NOMO-1 (cell line): Measurements from ENCODE around the gene GRIN2A.

Source experiments
- DNase-seq, 2 experiments: peaks; one replicate each; lab custom pipeline; 2025; ENCODE audit not compliant: unreplicated experiment in 2 of 2; lab: John Stamatoyannopoulos, UW

Gene GRIN2A

DNA sequence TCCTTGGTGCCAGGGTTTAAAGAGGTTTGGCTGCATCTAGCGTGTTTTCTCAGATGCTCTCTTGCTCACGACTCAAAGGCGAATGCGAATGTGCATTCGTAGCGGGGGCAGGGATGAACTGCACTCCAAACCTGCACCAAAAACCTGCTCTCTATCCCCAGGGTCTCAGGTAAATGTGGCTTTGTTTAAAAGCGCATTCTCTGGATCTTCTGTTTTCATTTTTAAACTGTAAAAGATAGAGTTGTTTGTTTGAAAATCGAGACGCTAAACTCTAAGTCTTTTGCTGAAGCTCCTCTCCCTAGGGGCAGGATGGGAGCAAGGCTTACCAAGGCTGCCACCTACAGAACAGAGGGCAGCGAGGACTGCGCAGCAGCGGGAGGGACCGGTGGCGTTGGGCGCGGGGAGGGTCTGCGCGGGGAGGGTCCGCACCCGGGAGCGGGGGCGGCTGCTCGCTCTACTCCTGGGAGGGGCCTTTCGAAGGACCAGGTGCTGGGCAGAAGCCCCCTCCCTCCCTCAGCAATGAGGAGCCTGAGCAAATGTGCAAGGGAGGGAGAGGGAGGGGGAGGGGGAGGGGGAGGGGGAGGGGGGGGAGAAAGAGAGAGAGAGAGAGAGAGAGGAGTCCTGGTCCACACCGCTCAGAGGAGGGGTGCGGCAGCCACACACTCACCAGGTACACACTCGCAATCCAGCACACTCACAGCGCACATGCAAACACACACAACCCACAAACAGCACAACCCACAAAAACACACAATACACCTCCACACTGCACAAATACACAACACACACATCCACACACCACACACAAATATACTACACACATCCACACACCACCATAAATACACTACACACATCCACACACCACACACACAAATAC is 142.8 kb downstream of the GRIN2A start:
- no peak for DNase-seq

DNA sequence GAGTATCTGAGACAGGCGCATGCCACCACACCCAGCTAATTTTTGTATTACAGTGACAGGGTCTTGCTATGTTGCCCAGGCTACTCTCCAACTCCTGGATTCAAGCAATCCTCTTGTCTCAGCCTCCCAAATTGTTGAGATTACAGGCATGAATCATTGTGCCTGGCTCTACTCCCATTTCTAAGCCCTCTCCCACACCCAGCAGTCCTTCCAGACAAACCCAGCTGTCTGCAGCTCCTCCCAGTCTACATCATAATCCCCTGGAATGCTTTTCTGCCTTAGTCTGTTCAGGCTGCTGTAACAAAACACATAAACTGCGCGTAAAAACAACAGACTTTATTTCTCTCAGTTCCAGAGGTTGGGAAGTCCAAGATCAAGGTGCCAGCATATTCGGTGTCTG is 144.5 kb downstream of the GRIN2A start:
- no peak for DNase-seq

DNA sequence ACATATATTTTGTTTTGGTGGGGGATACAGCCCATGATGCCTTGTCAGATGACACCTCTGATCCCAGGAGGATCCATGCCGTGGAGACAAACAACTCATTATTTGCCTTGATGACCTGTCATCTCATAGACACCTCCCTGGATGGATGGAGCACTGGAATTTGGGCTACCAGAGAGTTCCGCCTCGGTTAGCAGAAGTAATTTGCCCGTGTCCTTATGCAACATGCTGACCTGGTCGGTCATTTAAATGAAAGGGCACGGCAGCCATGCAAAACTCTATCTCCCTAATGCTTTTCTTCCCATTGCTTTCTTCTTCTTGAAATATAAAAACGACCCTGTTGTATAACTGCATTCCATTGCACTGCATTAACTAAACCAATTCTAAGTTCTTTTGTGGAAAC is 145.3 kb downstream of the GRIN2A start:
- DNase-seq = no peak

DNA sequence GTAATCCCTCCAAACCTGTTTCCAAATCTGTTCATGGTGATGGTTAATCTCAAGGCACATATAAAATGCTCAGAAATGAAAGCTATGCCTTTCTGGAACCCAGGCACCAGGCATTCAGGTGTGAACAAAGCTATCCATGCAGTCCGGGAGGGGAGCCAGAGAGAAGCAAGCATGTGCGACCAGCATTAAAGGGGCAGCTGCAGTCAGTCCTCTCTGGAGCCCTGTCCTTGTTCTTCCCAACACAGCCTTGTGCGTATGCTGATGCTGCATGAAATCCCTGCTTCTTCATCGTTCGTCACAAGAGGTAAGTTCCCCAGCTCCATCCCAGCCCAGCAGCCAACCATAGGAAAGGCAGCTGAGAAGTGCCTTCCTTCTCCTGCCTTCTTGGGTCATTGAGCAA is 148.7 kb downstream of the GRIN2A start:
- no peak for DNase-seq

DNA sequence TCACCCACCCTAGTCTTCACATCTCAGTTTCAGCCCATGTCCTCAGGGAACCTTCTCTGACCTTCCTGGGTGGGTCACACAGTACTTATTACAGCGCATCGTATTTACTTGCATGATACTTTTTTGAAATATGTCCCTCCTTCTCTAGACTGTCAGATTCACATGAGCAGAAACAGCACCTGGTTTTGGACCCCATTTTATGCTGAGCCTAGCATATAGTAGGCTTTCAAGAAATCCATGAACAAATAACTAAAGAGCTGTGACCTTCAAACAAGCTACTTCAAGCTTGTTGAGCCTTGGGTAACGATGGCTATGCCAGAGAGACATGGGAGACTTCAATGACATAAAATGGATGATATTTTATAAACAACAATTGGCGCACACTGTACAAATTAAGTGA is 150.3 kb downstream of the GRIN2A start:
- DNase-seq = no peak

DNA sequence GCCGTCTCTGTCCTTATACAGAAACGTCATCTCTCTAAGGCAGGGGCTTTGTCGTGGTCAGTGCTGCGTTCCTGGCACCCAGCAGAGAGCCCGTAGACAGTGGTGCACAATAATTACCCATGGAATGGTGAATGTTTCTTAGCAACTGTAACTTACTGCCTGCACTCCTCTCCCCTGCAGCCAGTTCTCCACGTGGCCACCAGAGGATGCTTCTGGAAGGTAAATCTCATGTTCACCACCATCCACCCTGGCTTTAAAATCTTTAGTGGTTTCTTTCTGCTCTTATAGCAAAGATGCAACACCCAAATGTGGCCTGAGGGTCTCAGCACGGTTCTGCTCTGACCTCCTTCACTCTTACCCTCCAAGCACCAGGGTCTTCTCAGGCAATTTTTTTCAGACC is 150.8 kb downstream of the GRIN2A start:
- no peak for DNase-seq

DNA sequence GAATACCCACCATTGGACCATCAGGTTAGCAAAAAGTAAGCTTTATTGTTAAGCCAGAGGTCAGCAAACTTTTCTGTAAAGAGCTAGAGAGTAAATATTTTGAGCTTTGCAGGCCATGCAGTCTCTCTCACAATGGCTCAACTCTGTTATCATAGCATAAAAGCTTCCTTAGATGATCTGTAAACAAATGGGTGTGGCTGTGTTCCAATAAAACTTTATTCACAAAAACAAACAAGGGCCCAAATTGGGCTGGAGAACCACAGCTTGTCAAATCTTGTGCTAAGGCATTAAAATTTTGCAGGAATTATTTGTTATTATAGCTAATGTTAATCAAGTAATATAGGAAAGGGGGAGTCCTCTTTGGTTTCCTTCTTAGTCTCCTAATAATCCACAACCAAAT is 153.6 kb downstream of the GRIN2A start:
- DNase-seq = no peak

DNA sequence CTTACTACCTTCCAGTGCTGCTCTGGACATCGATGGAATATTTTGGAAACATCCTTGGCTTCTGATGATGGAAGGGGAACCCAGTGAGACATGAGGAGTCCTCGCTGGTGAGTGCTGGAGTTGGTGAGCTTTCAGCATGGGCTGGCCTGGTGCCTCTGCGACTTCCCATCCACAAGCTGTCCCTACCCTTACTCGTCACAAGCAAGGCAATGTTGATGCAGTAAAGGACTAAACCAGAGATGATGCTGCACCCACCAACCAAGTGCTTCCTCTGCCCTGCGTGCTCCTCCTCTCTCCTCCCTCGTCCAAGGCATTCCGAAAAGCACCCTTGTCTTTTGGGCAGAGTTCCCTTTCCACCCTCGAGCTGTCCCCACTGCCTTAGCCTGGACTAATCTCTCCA is 154.7 kb downstream of the GRIN2A start:
- no peak for DNase-seq

DNA sequence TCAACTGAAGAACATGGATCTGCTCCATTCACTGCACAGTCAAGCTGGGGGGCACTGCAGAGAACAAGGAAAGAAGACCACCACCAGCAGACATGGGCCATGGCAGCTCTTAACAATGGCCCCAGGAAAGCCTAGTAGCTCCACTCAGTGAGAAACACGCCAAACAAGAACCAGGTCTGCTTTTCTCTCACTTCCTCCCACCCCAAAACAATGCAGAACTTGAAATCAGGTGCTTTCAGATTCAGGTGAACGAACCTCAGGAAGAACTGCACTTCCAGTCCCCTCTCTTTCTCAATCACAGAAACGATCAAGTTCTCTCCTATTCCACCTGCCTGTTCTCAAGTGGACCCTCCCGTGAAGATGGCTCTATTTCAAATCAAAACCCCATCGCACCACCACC is 155.6 kb downstream of the GRIN2A start:
- DNase-seq = no peak

DNA sequence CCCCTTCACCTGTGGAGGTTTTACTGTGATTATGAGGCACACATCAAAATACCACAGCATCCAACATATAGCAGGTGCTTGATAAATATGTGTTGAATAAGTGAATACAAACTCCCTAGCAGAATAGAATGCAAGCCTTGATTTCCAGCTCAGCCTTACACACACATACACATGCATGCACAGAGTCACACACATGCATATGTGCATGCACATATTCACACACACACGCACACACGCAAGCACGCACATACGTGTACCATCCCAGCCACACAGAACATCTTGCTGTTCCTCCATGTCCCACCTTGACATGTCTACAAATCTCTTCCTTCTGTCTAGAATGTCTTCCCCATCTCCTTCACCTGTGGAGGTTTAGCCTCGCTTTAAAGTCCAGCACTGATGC is 160.1 kb downstream of the GRIN2A start:
- DNase-seq = no peak

DNA sequence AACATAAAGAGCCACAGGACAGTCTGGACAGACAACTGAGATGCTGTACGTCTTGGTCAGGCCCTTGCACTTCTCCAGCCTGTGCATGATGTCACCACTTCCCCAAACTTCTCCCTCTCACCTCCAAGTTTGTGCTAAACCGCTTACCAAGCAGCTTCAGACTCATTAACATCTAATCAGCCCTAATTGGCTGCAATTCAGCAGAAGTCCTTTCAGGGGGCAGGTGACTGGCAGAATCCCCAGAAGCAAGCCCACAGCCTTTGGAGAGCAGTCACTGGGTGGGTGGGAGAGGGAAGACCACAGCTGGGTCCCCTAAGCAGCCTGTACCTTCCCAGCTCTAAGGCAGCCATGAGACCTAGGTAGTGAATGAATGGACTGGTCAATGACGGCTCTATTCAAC is 161.4 kb downstream of the GRIN2A start:
- no peak for DNase-seq

DNA sequence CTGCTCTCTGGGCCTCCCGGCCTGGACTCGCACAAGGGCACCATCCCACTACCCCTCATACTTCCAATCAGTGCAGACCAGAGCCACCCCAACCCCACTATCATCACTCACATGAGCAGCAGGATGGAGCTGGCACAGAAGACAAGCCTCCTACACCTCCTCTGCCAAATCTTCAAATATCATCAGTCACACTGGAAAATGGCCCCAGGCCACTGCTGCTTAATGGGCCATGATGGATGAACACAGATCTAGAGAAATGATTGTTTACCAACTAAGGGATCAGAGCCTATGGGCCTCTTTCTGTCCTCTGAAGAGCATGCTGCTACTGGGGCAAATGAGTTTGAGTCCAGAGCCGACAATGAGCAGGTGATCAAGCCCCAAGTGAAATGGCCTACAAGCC is 165.5 kb downstream of the GRIN2A start:
- no peak for DNase-seq

DNA sequence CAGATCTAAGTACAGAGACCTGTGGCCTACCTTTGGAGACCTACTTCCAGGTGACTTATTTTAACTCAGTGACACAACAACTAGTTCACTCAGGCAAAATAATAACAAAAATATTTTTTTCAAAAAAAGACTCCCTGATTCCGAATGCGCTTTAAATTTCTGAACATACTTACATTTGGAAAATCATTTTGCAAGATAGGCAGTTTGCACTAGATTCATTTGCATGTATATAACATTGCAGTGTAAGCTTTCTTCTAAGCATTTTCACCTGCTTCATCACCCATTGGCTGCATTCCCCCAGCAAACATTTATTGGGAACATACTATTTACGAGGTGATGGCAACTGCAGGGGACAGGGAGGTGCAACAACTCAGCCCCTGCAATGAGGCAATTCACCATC is 166.8 kb downstream of the GRIN2A start:
- no peak for DNase-seq

DNA sequence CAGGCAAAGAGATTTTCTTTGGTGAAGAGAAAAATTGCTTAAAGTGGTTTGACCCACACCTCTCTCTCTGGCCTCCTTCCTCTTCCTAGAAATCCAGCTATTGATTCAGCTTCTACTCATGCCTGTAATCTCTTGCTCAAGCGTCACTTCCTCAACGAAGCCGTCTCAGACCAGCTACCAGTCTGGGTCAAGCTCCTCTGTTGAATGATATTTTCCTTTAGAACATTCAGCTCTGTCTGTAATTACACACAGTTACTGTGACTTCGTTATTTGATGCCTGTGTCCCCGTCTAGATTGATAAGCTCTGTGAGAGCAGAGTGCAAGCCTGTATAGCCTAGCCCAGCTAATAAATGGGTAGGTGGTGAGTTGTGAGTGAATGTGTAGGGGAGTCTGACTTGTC is 168.5 kb downstream of the GRIN2A start:
- no peak for DNase-seq

DNA sequence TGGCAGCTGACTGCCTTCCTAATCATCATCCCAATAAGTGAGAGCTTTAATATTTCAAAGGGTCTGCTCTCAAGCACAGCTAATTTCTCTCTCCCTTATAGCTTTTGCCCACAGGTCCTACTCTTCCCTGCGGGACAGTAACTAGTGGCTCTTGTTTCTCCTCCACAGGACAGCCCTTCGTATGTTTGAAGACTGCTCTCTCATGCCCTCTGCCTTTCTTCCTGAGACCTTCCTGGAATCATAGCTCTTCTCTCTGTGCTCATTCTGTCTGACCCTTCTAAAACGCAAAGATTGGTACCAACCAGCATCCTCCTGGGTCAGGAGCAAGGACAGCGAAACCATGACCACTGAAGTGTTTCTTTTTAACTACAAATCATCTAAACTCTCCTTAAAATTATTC is 168.9 kb downstream of the GRIN2A start:
- no peak for DNase-seq

DNA sequence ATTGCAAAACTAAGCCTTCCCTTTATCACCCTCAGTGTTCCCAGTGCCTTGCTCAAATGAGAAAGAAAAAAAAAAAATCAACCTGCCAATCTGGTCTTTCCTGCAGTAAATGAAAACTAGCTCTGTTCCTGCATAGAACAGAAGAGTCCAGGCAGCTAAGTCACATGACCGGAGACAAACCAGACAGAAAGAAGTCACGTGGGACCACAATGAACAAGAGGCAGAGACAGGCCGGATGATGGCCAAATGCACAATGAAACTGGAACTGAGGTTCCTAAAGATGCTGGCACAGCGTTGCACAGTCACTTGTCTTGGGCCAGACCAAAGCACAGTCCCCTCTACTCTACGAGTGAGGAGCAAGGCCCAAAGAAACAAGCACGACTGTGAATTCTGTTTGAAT is 172.5 kb downstream of the GRIN2A start:
- no peak for DNase-seq

DNA sequence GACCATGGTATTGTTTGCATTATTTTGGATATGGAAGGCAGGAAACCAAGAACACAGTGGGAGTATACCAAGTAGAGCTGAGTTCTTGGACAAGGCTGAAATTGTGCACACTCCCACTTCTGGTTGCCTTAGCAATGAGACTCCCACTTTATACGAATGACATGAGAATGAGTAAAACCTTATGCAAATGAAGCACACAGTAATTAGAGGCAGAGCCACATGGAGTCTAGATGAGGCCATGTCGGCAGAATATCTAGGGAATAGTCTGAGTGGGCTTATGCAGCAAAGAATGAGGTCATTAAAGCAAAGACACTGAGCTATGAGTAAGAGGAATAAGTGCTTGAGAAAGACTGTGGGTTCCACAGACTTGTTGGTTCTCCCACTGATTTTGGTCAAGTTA is 178.7 kb downstream of the GRIN2A start:
- DNase-seq = no peak

DNA sequence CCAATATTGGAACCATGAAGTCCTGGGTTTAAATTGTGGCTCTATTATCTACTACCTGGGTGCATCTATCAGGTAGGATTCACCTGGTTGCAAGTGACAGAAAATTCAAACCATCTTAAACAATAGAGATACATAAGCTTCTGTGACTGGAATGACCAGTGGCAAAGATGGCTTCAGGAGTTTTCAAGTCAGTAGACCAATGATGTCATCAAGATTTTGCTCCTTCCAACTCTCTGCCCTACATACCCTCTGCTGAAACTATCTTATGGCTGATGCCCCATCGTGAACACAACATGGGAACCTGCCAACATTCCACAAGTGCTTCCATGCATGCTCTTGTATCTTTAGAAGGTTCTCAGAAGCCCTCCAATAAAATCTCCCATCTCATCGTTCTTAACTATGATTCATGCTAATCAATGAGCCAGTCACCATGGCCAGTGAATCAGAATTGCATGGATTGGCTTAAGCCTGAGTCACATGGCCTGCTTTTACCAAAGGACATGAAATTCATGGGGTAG is 180.9 kb downstream of the GRIN2A start:
- DNase-seq = no peak

DNA sequence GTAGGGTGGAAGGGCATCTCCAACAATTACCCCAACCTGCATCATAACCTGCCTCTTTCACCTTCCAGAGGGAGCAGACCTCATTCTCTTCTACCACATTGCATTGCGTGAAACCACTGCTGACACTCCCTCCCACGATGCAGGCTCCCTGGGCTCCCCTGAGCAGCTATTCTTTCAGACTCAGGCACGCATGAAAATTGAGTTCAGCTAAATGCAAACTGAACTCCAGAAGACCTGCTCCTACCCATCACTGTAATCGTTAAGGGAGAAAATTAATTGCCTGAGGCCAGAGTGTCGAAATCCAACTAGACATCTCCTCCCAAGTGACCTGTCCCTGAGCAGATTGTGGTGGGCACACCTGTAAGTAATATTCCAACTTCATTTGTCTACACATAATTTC is 186.0 kb downstream of the GRIN2A start:
- DNase-seq = no peak

DNA sequence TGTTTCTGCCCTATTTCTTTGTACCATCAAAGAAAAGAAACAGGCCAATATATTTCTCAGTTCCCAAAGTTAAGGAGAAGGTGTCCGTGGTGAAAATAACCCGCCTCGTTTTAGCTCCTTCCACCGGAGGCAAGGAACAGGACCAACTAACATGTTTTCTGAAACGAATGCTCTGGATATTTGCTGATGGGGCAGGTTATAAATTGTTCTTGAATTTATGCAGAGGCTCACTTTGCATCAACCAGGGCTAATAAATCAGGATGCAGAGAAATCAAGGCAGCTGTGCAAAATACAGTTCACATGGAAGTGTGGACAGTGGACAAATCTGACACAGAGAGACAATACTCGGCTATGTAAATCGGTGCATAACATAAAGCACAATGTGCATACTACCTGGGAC is 189.8 kb downstream of the GRIN2A start:
- DNase-seq = no peak

DNA sequence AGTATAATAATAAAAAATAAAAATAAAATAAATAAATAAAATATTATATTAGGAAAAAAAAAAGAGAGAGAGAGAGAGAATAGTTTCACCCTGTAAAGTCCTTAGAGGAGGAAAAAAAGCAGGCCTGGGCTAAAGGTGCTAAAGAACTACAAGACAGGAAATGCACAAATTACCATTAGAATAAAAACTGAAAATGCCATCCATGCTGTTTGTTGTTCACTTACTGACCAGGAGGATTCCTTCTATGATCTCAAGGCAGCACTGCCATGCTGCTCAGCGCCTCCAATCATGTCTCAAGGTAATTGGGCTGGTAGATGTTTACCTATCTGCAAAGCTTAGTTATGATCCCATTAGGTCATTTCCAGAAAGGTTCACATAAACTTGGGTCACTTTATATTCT is 201.2 kb downstream of the GRIN2A start:
- no peak for DNase-seq

DNA sequence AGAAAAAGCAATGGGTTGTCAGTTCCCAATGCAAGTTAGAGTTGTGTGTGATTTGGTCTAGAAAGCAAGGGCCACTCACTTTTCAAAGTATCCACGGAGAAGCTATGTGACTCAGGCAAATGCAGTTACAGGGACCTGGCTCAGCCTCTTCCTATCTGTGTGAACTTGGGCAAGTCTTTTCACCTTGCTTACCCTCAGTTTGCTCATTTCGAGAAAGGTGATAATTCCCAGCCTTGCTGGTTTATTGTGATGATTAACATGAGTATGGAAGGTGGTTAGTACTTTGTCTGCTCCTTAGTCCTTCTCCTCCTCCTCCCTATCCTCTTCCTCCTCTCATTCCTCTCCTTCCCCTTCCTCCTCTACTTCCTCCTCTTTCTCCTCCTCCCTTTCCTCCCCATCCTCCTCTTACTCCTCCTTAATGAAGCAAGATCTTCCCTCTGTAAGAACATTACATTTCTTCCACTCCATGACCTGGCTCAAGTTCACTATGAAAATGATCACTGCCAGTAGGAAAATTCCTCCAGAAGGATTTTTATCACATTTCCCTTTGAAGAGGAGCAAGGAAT is 204.0 kb downstream of the GRIN2A start:
- DNase-seq = no peak
